HT-29 (cell line): ENCODE results near the gene TBX19. TPM values are rescaled to one million over a fixed set of nuclear protein-coding genes. Genes with fewer than 3 reads are reported as not detected.

Experiments
- DNase-seq: peaks from one replicate; pipeline ENCODE4 v3.0.0-alpha.2; 2015; ENCODE audit warnings: low spot score
- total RNA-seq: library from RNA; depleted of rRNA; stranded (reverse); fragments of >200 nt; shearing (Covaris generic); gene quantifications from 2 replicates; pipeline ENCODE4 v1.2.3, GENCODE V29; 2014; rRNA removed

Gene TBX19
- total RNA-seq = 0.81 and 1.4 TPM in 2 replicates

DNA sequence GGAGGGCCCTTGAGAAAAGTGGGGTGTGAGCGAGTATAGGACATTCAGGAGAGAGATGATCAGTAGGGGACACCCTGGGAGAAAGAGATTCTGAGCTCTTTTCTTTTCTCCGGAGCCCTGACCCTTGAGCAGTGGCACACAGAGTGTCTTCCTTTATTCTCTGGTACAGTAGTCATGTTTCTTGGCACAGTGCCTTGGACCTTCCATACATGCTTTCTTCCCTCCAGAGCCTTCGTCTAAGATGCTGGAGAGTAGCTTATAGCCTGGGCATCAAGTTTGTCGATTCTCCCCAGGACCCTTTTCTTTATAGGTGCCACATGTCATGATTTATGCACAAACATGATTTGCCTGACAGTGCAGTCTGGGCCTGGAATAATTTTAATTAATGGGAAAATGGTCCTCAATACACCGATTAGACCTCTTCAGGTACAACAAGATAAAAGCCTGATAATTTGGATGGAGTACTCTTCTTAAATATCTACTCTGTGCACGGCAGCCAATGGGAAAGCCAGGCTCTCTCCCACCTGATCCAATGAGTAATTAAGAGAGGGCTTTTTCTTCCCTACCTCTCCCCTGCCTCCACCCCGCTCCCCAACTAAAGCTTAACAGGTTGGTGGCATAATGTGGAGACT lies at the start of gene TBX19:
Gene TBX19, plus strand, starts transcription at position 582 of the 632 bp plus-strand sequence. CDS start 214 bp downstream, outside the sequence.
- DNase-seq = no peak

DNA sequence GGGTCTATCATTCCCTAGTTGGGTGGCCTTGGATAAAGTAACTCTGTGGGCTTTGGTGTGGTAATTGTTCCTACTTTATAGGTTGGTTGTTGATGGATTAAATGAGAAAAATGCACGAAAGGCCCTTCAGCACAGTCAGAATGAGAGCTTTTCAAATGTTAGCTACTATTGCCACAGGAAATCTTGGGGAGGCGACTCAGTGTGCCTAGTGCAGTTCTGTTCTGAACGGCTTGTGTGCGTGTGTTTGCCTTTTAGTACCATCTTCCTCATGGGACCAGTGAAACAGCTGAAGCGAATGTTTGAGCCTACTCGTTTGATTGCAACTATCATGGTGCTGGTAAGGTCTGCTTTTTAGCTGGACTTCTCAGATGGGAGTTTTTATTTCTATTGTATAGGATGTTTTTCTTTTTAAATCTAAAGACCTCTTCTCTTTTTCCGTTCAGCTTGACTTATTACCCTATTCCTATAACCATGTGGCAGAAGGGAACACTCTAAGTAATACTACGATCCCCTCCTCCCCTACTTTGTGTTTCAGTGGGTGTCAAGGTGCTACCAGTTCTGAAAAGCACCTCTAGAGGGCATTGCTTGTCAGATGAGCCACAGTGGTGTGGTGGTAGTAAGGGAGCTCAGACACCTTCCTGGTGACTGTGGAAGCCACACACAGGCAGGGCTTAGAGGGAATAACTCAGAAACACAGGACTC lies 45.7 kb upstream of the TBX19 start:
- DNase-seq = peak; percentile 64

DNA sequence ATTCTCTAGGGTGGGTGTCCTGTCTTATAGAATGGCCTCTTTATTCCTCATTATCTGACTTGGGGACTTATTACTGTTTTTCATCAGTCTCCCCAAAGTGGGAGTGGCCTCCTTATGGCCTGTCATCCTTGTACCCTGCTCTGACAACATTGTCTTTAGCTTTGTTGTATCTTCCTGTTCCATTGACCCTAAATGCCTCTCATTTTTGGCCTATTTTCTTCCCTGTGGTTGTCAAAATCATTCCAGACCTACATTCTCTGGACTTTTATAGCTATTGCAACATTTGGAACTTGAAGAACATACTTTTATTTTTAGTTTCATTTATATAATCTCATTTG lies 45.2 kb upstream of the TBX19 start:
- DNase-seq = no peak

DNA sequence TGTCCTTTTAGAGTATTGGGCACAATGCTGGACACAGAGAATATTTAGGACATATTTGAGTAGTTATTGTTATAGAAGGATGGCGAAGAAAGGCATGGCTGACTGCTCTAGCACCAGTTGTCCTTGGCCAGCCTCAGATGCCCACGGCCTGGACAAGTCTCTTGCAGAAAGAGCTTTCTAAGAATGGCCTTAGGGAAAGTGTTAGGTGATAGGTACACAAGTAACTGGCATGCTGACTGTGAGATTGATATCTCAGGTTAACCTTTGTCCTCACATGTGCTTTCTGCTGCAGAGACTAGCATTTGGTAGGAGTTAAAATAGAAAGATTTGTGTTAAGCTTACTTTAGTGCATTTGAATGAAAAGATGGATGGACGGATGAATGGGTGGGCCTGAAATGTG lies 44.7 kb upstream of the TBX19 start:
- no peak for DNase-seq

DNA sequence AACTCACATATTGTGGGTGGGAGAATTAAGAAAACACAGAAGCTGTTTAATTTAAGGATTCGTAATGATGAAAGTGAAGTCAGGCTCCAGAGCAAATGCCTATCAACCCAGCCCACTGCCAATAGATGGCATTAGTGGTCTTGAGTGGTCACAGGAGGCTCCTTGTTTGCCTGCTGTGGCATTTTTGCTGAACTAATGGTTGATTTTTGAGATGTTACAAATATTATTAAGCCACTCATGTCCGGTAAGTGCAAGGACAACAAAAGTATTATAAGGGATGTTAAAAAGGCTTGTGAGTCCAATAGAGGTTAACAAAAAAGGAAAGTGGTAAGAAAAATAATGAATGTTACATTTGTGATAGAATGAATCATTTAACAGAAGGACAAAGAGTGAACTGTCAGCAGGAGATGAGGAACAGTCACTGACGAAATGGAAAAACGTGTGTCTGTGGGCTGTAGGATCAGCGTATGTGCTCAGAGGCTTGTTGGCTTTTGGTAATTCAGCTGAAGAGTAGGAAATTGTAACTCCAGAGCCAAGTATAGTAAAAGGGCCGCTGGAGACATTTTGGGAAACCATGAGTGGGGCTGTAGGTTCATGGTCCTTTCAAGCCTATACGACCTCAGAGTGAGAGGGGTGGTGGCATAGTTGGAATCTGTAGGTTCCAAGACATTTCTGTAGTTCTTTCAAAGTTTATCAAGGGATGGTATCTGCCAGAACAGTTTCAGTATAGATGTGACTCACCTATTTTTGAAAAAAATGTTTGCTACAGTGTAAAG lies 43.7 kb upstream of the TBX19 start:
- no peak for DNase-seq

DNA sequence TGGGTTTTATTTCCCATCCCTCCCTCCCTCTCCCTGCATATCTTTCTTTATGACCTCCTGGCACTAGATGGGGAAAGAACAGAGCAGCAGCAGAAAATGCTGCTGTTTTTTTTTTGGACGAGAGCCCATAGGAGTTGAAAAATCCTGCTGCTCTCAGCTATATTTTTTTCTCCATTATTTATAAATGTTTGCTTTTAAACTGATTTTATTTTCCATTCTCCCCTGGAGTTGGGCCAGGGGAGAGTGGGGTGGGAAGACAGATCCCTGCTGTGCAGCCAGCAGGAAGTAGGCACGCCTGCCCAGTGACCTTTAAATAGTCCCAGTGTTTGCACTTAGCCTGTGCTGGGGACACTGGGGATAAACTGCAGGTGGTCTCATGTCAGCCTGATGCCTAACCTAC lies 37.5 kb upstream of the TBX19 start:
- DNase-seq = no peak

DNA sequence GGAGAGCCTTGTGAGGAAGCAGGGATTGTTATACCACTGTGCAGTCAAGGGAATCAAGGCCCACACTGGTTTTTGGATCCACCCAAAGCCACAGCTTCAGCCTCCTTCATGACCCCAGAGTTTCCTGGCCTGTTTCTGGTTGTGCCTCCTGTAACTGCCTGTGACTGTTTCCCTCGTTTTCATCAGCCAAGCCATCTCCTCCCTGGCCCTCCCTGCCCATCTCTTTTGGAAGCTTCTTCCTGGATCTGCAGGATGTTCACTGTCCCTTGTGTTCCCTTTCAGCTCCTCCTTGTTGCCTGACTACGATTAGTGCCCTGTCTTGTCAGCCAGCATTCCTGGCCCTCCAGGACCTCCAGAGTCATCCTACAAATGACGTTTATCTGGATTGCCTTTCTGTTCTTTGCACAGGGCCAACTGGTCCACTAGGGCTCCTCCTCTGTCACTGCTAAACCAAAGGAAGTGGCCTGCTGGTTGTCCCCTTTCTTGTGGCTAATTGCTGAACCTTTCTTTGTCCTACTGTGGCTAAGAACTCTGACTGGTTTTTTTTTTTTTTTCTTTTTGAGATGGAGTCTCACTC lies 37.0 kb upstream of the TBX19 start:
- no peak for DNase-seq

DNA sequence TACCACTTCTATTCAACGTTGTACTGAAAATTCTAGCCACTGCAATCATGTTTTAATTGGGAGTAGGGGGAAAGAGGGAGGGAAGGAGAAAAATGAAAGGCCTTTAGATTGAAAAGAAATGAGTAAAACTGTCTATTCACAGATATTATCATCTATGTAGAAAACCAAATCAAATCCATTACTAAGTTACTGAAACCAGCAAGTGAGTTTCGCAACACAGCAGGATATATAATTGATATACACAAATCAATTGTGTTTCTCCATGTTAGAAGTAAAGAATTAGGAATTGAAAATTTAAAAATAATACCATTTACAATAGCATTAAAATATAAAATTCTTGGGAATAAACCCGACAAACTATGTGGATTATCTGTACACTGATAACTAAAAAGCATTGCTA lies 35.6 kb upstream of the TBX19 start:
- DNase-seq = no peak

DNA sequence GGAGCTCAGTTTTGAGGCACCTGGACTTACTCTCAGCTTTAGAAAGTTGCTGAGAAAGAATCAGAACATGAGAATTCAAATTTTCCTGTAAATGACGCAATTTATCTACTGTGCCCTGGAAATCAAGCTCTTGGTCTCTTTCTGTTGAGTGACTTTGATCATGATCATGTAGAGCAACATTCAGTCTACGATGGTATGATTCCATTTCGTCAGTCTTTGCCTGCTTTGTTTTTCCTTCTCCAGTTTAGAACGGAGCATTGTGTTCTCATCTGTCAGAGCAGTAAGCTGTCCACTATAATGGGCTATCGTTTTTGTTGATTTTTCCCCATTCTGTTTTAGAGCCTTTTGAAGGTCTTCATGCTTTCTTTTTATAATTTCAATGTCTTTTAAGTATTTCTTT lies 34.2 kb upstream of the TBX19 start:
- DNase-seq = no peak

DNA sequence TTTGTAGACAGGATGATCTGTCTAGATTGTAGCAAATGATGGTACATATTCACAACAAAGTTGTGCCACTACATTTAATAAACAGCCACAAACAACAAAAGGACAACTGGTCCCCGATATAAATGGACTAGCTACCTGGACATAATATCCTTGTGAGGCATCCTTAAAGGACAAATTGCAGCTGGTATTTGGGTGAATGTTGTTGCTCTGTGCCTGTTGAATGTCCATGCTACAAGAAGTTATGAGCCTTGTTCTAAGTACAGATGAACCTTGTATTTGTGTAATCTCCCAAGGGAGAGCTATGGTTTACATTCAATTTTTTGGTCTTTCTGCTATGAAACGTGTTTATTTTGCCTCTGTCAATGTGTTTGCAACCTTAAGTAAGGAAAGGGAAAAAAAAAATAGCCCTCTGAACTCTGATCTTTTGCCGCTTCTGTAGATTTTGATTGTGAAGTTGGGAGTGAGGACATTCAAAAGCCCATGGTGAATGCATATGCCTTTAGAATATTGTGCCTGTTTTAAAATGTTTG lies 28.4 kb upstream of the TBX19 start:
- DNase-seq = no peak

DNA sequence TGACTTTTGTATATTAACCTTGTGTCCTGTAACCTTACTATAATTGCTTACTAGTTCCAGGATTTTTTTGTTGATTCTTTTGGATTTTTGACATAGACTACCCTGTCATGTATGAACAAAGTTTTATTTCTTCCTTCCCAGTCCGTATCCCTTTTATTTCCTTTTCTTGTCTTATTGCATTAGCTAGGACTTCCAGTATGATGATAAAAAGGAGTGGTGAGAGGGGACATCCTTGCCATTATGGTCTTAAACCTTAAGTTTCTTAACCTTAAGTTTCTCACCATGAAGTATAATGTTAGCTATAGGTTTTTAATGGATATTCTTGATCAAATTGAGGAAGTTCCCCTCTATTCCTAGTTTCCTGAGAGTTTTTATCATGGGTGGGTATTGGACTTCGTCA lies 24.5 kb upstream of the TBX19 start:
- DNase-seq = no peak

DNA sequence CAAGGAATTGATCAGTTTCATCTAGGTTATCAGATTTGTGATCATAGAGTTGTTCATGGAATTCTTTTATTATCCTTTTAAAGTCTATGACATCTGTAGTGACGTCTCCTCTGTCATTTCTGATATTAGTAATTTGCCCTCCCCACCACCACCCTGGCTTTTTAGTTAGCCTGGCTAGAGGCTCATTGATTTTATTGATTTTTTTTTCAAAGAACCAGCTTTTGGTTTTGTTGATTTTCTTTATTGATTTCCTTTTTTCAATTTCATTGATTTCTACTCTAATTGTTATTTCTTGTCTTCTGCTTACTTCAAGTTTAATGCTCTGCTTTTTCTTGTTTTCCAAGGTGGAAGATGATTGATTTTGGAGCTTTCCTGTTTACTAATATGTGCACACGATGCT lies 23.3 kb upstream of the TBX19 start:
- no peak for DNase-seq

DNA sequence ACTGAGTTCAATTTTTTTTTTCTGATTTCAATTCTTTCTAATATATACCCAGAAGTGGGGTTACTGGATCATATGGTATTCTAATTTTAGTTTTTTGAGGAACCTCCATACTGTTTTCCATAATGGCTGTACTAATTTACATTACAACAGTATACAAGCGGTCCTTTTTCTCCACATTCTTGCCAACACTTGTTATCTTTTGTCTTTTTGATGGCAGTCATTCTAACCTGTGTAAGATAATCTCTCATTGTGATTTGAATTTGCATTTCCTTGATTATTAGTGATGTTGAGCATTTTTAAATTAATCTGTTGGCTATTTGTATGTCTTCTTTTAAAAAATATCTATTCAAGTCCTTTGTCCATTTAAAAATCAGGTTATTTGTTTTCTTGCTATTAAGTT lies 21.1 kb upstream of the TBX19 start:
- DNase-seq = no peak

DNA sequence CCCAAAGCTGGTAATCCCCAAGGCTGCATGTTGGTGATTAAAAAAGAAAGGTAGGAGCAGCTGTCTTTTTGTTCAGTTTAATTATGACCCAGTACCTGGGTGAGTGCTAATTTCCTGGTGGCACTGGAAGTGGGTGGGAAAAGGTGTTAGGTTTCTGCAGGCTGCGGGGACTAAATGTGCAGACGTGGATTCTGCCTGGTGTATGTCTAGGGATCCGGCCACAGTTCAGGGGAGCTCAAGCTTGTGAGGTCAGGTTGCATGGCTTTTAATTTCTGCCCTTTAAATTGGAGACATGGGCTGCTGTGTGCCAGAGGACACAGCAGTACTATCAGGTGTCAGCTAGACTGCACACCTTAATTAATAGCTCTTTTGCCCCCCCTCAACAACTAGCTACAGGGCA lies 20.3 kb upstream of the TBX19 start:
- no peak for DNase-seq

DNA sequence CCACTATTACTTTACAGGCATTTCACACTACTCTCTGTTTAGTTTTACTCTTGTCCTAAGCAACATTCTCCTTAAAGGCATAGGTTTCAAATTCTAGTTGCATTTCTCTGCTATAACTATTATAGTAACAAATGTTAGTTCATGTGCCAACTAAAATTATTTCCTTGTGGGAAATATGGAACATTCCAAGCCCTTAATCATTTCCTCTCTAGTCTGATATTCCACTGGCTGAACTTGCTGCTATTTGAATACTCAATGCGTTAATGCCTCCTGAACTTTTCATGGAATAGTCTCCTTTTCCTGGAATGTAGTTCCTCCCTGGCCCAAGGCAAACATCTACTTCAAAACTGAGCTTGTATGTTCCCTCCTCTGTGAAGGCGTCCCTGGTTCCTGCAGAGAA lies 19.3 kb upstream of the TBX19 start:
- DNase-seq = no peak

DNA sequence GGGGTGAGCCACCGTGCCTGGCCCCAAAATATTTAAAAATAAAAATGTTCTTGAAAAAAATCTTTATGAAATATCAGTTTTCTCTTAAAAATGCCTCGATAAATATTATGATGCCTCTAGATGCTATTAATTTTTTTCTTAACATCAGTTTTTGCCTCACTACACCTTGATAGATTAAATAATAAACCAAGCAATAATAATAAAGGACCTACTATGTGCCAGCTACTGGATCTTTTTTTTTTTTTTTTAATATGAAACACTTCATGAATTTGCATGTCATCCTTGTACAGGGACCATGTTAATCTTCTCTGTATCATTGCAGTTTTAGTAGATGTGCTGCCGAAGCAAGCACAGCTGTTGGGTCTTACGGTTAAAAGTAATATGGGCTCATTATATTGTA lies 17.5 kb upstream of the TBX19 start:
- DNase-seq = no peak

DNA sequence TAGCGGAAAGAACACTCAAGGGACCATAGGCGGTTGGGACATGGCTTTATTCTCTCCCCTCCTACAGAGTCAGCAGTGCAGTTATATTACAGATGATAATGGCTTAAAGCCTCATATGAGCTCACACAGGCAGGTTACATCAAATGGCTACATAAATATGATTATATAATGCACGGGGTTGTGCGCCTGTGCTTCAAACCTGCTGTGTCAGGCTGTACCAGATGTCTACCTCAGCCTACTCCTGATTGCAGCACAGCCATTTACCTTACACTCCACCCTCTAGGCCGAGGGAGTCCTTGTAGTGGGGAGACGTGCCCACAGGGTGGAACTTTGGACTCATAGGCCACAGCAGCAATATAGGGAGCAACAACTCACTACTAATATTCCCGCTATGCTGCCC lies 16.4 kb upstream of the TBX19 start:
- no peak for DNase-seq

DNA sequence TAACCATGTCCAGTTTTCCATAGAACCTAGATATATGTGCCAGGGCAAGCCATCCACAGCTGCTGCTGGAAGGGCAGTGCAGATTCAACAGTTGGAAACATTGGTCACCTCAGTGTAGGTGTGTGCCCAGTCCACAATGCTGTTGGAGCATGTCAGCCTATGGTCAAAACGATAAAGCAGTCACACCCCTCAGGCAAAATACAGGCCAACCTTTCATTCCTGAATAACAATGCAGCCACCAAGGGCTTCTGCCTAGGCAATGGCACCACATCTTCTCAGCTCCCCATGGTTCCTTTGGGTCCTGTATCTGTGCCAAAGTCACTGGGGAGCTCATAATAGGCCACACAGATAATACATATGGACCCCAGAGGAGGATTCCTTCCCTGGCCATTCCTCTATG lies 15.1 kb upstream of the TBX19 start:
- DNase-seq = no peak

DNA sequence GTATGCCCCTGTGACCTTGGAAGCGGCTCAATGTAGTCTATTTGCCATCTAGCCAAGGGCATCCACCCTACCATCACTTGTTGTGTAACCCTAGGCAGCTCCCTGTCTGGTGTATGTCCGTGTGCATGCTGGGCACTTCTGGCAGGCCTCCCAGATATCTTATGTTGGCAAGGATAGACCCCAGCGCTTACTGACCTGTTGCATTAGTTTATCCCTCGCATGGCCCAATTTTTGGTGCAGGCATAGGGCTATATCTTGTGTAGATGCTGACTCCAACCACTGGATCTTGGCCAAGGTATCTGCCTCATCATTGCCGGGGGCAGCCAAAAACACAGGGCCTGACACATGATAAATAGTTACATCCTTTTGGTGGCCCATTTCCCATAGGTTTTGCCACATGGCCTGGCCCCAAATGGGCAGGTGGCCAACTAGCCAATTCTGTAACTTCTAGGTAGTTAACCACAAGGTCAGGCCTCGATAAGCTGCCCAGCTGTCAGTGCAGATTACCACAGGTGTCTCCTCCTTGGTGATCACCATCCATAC lies 14.0 kb upstream of the TBX19 start:
- no peak for DNase-seq

DNA sequence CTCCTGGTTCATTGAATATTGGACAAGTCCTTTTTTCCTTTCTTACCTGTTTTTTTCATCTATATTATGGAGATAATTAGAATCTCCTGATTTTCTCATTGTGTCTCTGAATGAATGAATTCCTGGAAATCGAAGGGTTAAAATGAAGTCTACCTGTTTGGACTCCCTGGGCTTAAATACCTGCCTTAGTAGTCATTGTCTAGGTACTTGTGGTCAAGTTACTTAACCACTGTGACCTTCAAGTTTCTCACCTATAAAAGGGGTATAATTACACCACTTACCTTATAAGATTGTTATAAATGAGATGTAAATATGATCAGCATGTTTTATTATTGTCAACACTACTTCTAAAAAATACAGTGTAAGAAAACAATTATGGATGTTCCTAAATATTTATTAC lies 9.0 kb upstream of the TBX19 start:
- DNase-seq = no peak

DNA sequence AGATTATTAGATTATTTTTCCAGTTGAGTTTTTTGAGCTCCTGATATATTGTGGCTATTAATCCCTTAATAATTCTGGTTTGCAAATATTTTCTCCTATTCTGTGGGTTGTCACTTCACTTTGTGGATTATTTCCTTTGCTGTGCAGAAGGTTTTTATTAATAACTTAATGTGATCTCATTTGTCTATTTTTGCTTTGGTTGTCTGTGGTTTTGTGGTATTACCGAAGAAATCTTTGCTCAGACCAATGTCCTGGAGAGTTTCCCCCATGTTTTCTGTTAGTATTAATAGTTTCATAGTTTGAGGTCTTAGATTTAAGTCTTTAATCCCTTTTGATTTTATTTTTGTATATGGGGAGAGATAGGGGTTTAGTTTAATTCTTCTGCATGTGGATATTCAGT lies 7.1 kb upstream of the TBX19 start:
- DNase-seq = no peak

DNA sequence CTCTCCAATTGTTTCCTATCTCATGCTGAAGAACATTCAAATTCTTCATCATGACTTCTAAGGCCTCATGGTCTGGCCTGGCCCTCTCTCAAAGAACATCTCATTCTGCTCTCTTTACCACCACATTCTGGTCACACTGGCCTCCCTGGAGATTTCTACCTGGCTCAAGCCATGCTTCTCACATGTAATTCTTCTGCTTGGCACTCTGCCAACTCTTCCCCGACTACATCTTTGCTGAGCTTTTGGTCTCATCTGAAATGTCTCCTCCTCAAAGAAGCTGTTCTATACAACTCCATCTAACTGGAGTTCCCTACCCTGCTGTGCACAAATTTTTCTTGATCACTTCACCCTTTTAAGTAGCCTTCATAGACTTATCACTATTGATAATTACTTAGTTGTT lies 1.4 kb upstream of the TBX19 start:
- no peak for DNase-seq
